ELR (cell line): ENCODE data around the gene HIRIP3.

Experiments
- DNase-seq: peaks from one replicate; pipeline ENCODE4 v3.0.0-alpha.2; 2015; ENCODE audit warnings: low read depth

HIRIP3 gene

DNA sequence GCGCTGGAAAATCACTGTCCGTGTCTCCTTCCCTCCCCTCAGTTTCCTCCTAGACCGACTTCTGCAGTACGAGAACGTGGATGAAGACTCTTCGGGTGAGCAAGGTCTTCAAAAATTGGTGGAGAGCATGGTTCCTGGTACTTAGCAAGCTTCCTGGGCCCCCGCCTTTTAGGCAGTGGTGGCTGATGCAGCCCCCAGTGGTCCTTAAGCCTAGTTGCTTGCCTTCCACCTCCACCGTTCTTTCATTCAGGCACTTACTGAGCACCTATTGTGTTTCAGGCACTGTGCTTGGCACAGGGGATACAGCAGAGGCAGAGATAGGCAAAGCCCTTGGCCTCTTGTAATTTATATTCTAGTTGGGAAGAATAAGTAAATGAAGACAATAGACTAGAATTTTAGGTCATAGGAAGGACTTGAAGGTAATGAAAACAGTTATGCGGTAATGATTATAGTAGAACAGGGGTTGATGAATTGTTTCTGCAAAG, 1.4 kb upstream of the HIRIP3 start:
- no peak for DNase-seq

DNA sequence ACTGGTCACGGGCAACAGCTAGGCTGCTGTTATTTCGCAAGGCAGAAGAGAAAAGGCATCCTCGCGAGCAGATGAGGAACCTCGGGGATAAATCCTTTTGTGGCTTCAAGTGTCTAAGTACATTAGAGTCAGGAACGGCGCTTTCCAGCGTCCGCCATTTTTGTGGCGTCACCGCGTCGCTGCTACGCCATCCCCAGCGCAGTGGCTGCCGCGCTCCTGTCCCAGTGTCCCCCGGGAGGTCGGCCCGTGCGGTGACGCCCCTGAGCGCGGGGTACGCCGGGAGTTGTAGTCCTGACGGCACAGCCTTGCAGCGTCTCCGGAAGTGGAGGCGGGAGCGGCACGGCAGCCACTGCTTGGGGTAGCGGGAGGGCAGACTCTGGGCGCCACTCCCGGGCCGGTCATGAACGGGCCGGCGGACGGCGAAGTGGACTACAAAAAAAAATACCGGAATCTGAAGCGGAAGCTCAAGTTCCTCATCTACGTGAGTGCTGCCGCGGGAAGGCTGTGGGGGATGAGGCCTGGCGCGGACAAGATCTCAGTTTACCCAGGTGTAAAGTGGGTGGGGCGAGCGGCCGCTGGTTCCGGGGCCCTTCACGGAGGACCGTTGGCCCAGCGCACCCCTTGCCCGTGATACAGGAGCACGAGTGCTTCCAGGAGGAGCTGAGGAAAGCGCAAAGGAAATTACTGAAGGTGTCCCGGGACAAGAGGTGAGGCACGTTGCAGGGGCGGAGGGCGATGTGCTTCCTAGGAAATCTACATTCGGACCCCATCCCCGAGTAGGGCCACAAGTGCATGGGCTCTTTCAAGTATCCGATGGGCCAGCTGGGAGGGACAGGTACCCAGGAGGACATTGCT, 721 bp upstream of the HIRIP3 start, which contains the start of gene INO80E:
Gene INO80E, plus strand, starts transcription at position 331 of the 855 bp plus-strand sequence. Its CDS starts 70 bp downstream, at position 401.
- DNase-seq, result peak; percentile 97

- DNase-seq, result peak; percentile 97
Measured at GRCh38 chr16:29994600-29995323, 655 bp downstream of the HIRIP3 start.

GRCh38 chr16:29993903-29994599, 1.4 kb downstream of the HIRIP3 start:
- no peak for DNase-seq

GRCh38 chr16:29993191-29993902, 2.1 kb downstream of the HIRIP3 start:
- DNase-seq, result no peak

- no peak for DNase-seq
Measured at GRCh38 chr16:29992344-29992967, 3.0 kb downstream of the HIRIP3 start.

- DNase-seq, result no peak
Measured at GRCh38 chr16:29991571-29991904, 3.9 kb downstream of the HIRIP3 start.

DNA sequence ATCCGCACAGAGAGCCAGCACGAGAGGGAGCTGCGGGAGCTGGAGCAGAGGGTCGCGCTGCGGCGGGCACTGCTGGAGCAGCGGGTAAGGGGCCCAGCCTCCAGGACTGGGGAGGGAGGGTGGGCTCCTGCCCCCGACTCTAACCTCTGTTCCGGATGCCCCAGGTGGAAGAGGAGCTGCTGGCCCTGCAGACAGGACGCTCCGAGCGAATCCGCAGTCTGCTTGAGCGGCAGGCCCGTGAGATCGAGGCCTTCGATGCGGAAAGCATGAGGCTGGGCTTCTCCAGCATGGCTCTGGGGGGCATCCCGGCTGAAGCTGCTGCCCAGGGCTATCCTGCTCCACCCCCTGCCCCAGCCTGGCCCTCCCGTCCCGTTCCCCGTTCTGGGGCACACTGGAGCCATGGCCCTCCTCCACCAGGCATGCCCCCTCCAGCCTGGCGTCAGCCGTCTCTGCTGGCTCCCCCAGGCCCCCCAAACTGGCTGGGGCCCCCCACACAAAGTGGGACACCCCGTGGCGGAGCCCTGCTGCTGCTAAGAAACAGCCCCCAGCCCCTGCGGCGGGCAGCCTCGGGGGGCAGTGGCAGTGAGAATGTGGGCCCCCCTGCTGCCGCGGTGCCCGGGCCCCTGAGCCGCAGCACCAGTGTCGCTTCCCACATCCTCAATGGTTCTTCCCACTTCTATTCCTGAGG, 4.4 kb downstream of the HIRIP3 start:
- DNase-seq, result no peak

DNA sequence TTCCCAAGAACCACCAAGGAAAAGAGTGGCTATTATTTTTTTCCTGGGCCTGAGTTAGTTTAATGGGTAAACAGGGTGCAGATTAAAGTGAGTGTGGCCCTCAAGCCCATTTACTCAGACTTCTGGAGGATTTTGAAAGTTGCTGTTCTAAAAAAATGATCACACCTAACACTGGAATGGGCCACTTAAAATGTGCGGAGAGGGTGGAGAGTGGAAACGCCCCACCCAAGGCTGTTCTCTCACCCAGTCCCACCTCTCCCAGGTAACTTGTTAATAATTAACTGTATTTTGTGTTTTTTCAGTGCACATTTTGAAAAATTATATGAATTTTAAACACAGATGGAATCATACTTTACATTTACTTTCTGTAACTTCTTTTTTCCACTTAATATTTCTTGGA, 5.4 kb downstream of the HIRIP3 start:
- DNase-seq, result no peak

DNA sequence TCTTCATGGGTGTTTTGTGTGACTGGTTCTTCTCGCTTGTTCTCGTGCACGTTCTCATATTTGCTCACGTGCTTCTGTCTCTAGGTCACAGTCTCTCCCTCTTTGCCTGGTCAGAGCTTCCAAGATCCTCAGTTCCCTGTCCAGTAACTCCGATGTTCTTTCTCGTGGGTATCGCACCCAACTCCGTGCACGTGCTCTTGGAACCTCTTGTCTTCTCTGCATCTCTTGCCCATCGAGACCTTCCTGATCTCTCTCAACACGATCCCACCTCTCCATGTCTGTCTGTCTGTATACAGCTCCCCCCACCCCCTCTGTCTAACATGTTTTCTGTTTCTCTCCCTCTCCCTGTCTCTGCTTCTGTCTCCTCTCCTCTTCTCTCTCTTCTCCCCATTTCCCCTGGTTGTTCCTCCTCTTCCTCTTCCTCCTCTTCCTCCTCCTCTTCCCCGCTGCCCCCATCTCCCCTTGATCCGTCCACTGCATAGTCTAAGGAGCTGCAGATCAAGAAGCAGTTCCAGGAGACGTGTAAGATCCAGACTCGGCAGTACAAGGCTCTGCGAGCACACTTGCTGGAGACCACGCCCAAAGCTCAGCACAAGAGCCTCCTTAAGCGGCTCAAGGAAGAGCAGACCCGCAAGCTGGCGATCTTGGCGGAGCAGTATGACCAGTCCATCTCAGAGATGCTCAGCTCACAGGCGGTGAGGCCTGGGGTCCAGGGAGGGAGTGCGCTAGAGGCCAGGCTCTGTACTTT, 6.1 kb downstream of the HIRIP3 start:
- no peak for DNase-seq

- DNase-seq, result no peak
Measured at GRCh38 chr16:29988346-29989075, 6.9 kb downstream of the HIRIP3 start.

DNA sequence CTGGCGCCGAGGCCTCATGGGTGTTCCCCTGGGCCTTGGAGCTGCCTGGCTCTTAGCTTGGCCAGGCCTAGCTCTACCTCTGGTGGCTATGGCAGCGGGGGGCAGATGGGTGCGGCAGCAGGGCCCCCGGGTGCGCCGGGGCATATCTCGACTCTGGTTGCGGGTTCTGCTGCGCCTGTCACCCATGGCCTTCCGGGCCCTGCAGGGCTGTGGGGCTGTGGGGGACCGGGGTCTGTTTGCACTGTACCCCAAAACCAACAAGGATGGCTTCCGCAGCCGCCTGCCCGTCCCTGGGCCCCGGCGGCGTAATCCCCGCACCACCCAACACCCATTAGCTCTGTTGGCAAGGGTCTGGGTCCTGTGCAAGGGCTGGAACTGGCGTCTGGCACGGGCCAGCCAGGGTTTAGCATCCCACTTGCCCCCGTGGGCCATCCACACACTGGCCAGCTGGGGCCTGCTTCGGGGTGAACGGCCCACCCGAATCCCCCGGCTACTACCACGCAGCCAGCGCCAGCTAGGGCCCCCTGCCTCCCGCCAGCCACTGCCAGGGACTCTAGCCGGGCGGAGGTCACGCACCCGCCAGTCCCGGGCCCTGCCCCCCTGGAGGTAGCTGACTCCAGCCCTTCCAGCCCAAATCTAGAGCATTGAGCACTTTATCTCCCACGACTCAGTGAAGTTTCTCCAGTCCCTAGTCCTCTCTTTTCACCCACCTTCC, 7.9 kb downstream of the HIRIP3 start:
- no peak for DNase-seq

- DNase-seq, result no peak
Measured at GRCh38 chr16:29986931-29987330, 8.5 kb downstream of the HIRIP3 start.

DNA sequence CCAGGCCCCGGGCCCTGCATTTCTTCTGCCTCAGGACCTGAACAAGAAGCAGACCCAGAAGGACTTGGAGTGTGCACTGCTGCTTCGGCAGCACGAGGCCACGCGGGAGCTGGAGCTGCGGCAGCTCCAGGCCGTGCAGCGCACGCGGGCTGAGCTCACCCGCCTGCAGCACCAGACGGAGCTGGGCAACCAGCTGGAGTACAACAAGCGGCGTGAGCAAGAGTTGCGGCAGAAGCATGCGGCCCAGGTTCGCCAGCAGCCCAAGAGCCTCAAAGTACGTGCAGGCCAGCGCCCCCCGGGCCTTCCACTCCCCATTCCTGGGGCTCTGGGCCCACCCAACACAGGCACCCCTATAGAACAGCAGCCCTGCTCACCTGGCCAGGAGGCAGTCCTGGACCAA, 9.2 kb downstream of the HIRIP3 start:
- no peak for DNase-seq

DNA sequence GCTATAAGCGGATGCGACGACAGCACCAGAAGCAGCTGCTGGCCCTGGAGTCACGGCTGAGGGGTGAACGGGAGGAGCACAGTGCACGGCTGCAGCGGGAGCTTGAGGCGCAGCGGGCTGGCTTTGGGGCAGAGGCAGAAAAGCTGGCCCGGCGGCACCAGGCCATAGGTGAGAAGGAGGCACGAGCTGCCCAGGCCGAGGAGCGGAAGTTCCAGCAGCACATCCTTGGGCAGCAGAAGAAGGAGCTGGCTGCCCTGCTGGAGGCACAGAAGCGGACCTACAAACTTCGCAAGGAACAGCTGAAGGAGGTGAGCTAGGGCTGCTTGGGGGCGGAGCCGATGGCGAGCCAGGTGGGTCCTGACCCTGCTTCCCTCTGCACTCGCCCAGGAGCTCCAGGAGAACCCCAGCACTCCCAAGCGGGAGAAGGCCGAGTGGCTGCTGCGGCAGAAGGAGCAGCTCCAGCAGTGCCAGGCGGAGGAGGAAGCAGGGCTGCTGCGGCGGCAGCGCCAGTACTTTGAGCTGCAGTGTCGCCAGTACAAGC, 10.1 kb downstream of the HIRIP3 start:
- no peak for DNase-seq

- DNase-seq, result no peak
Measured at GRCh38 chr16:29984764-29985147, 10.7 kb downstream of the HIRIP3 start.

GRCh38 chr16:29984137-29984763, 11.2 kb downstream of the HIRIP3 start:
- no peak for DNase-seq
